Activated CD8-positive, alpha-beta memory T cell treated with anti-CD3 and anti-CD28 coated beads for 36 hours (primary cell): Measurements from ENCODE around the gene HSD11B1. TPM values are rescaled to one million over a fixed set of nuclear protein-coding genes. Genes with fewer than 3 reads are reported as not detected.

ENCODE experiments used
- CTCF ChIA-PET: fragments of 350-600 bp; sonication (Branson Sonifier 250); formaldehyde crosslinking; loops from one replicate; lab custom pipeline; 2021; ENCODE audit warnings: antibody characterized with exemption; lab: Charles Lee
- POLR2A ChIA-PET: fragments of 350-600 bp; sonication (Branson Sonifier 250); formaldehyde crosslinking; loops from one replicate; lab custom pipeline; 2021; ENCODE audit warnings: antibody characterized with exemption; lab: Charles Lee
- total RNA-seq, 2 experiments: library from RNA; stranded (reverse); gene quantifications; one replicate each; pipeline ENCODE4 v1.2.3, GENCODE V29; 2021

The HSD11B1 gene
- total RNA-seq, 2 experiments from 2014 or later = 1.3 to 1.7 TPM

DNA sequence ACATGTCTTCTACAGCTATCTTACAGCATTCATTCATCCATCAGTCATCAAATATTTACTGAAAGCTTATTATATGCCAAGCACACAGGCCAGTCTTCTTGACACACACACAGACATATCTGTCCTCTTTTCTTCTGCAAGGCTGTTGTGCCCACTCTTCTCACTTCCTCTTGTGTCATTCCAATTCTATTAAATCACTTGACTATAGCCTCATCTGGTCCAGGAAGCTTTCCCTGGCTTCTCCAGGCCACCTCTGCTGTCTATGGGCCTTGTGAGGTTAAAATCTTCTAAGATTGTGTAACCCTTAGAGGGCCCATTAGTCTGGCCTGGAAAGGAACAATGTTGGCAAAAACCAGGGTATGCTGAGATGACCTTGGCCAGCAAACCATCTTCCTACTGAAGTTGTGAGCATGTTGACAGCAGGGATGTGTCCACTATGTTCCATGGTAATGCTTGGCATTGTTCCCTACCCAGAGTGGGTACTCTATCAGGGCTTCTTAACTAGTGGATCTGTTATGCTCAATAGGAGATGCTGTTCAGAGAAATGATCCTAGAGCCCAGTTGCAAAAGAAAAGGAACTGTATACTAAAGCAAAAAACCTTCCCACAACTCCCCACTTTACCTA, 56.5 kb downstream of the HSD11B1 start:
- ChIA-PET CTCF (interaction anchor here (0.9 kb wide), 1 partner anchor 62 kb away, joined by 3 read pairs; no protein-coding TSS in a partner anchor), POLR2A (no interaction called here)

DNA sequence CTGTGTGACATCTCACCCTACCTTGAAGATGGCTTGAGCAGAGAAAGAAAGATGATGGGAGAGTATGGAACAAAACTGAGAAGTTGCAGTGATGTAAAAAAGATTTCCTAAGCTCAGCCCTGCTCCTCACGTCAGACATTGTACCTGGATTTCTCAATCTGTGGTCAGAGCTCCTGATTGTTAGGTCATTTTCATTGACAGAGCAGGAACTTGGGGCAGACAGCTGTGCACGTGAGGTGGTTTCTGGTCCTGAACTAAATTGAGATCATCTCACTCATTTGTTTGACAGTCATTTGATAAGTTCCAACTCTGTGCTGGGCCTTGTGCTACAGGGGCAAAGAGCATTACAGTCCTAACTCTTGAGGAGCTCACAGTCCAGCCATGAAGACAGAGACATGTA, 61.4 kb downstream of the HSD11B1 start:
- CTCF ChIA-PET = interaction anchor here (1.3 to 5.0 kb wide), 4 partner anchors 10 to 57 kb away, joined by 3 to 38 read pairs (median 12); partner anchors contain the start of genes C1orf74 and TRAF3IP3

DNA sequence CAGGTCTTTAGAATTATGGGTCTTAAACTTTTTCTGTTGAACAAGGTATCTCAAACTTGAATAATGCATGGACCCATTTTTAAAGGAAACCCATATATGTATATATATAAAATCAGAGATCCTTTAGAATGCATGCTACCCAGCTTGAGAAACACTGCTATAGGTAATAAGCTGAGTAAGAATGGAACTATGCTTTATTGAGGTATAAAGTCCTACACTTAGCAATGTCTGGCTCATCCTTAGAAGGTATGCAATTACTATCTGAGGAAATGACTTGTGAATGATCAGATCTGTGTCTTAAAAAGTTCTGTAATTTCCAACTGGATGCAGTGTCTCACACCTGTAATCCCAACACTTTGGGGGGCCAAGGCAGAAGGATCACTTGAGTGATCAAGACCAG, 62.5 kb downstream of the HSD11B1 start:
- ChIA-PET POLR2A (interaction anchor here (1.2 to 5.2 kb wide), 4 partner anchors 10 to 38 kb away, joined by 3 to 36 read pairs (median 16); partner anchors contain the start of genes C1orf74 and TRAF3IP3), CTCF (interaction anchor here (1.3 to 5.0 kb wide), 4 partner anchors 11 to 56 kb away, joined by 3 to 38 read pairs (median 12); partner anchors contain the start of genes C1orf74 and TRAF3IP3)

More for the DNA sequence above, 61.4 kb downstream of the HSD11B1 start:
- POLR2A ChIA-PET = interaction anchor here (1.0 to 5.2 kb wide), 3 partner anchors 10 to 18 kb away, joined by 6 to 22 read pairs (median 10); partner anchors contain the start of genes C1orf74 and TRAF3IP3

DNA sequence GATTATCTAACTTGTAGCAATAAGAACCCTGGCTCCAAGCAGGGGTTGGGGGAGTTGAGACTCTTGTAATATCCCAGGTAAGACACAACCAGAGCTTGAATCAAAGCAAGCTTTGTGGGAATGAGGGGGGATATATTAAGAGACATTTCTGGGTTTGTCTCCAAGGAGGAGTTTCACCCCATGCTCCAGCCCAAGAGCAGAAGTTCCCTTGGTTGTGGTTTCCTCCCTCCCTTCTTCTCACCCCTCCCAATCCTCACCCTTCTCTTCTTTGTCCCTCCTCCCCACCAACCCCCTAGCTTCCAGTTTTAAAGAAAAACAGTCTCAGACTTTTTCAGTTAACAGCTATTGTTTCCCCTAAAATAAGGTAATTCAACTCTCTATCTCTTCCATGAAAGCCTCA, 63.1 kb downstream of the HSD11B1 start:
- ChIA-PET CTCF (interaction anchor here (1.0 to 5.0 kb wide), 5 partner anchors 8 to 55 kb away, joined by 3 to 38 read pairs (median 10); partner anchors contain the start of gene TRAF3IP3), POLR2A (interaction anchor here (1.2 to 5.2 kb wide), 5 partner anchors 9 to 39 kb away, joined by 3 to 36 read pairs (median 20); partner anchors contain the start of genes C1orf74 and TRAF3IP3)

DNA sequence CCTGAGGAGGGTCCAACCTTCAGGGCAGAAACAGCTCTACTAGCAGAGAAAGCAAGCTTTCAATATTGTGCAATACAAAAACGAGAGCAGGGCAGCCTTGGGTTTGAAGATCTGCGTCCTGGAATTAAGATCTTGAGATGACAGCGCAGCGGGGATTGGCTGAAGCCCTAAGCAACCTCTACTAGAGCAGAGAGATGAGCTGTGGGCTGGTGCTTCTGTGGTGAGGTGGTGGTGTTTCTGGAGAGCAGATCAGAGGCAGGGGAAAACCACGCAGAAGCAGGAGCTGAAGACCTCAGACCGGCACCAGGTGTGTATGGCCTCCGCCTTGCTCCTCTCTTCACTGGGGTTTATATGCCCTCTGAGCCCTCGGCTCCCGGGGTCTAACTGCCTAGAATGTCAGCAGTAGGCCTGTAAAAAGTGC, 63.7 kb downstream of the HSD11B1 start:
- POLR2A ChIA-PET = interaction anchor here (0.7 to 5.2 kb wide), 7 partner anchors 9 to 40 kb away, joined by 3 to 36 read pairs (median 9); partner anchors contain the start of genes C1orf74 and TRAF3IP3
- CTCF ChIA-PET = interaction anchor here (1.0 to 5.0 kb wide), 5 partner anchors 9 to 55 kb away, joined by 3 to 38 read pairs (median 10); partner anchors contain the start of gene TRAF3IP3

DNA sequence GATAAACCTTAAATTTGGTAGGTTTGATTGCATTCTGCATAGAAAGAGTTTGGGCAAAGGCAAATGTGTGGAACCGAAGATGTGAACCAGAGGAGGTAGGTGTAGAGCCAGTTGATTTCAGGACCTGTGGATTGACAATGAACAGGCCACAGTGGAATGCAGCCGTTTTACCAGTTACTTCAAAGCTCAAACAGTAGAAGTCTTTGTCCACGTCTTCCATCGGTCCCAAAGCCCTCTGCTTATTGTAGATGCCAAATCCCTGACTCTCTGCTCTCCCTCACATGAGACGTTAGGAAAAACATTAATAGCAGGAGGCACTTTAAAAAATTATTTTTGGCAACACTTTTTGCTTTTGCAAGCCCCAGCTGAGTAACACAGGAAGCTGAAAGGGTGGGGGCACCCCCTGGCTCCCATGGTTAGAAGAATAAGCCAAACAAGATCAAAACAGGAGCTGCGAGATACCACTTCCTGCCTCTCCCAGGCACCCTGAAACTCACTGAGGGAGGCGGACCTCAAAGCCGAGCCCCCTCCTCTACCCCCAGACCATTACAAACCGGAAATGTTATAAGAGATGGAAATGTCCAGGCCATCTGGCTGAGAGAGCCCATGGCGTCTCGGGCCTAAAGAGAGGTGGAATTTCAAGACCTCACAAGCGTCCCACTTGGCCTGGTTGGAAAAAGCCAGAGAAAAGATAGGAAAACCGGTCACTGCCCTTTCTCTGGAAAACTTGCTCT, 64.7 kb downstream of the HSD11B1 start:
- CTCF ChIA-PET = interaction anchor here (1.0 to 5.0 kb wide), 6 partner anchors 9 to 572 kb away, joined by 3 to 38 read pairs (median 8); partner anchors contain the start of gene TRAF3IP3
- POLR2A ChIA-PET = interaction anchor here (0.7 to 5.2 kb wide), 6 partner anchors 9 to 26 kb away, joined by 3 to 36 read pairs (median 14); partner anchors contain the start of genes C1orf74 and TRAF3IP3

DNA sequence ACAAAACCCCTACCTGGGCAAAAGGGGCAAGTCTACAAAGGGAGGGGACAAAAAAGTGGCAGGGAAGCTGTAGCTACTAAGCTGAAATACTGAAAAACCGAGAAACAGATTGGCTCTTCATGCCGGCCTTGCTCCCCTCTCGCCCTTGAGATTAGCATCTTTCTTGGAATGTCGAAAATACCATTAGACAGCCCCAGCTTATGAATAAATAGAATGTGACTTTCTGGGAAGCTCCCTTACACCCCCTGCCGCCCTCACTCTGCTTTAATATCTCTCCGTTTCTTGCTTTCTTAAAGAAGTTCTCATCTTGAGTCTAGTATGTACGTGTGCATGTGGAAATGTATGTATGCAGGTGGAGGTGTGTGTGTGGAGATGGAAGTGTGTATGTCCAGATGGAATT, 65.3 kb downstream of the HSD11B1 start:
- ChIA-PET POLR2A (interaction anchor here (0.7 to 5.2 kb wide), 5 partner anchors 8 to 27 kb away, joined by 3 to 36 read pairs (median 20); partner anchors contain the start of genes C1orf74 and TRAF3IP3), CTCF (interaction anchor here (1.0 to 5.0 kb wide), 6 partner anchors 8 to 571 kb away, joined by 3 to 38 read pairs (median 8); partner anchors contain the start of gene TRAF3IP3)

DNA sequence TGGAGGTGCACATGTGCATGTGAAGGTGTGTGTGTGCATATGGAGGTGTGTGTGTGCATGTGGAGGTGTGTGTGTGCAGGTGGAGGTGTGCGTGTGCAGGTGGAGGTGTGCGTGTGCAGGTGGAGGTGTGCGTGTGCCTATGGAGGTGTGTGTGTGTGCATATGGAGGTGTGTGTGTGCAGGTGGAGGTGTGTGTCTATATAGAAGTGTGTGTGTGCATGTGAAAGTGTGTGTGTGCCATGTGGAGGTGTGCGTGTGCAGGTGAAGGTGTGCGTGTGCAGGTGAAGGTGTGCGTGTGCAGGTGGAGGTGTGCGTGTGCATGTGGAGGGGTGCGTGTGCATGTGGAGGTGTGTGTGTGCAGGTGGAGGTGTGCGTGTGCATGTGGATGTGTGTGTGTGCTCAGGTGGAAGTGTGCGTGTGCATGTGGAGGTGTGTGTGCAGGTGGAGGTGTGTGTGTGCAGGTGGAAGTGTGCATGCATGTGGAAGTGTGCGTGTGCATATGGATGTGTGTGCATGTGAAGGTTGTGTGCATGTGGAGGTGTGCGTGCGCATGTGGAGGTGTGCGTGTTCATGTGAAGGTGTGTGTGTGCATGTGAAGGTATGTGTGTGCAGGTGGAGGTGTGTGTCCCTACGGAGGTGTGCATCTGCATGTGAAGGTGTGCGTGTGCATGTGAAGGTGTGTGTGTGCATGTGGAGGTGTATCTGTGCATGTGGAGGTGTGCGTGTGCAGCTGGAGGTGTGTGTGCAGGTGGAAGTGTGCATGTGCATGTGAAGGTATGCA, 66.2 kb downstream of the HSD11B1 start:
- POLR2A ChIA-PET = interaction anchor here (5.2 kb wide), 1 partner anchor 13 kb away, joined by 22 read pairs; the partner anchor contains the start of gene C1orf74
- CTCF ChIA-PET = interaction anchor here (1.6 kb wide), 1 partner anchor 570 kb away, joined by 5 read pairs; no protein-coding TSS in a partner anchor

DNA sequence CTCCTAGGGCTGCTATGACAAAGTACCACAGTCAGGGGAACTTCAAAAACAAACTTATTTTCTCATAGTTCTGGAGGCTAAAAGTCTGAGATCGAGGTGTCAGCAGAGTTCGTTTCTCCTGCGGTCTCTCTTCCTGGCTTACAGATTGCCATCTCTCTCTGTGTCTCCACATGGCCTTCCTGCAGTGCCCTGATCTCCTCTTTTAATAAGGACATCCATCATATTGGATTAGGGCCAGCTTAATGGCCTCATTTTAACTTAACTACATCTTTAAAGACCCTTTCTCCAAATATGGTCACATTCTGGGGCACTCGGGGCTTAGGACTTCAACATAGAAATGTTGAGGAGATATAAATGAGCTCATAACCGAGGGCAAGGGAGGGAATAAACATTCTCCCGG, 67.5 kb downstream of the HSD11B1 start:
- CTCF ChIA-PET = interaction anchor here (1.3 kb wide), 1 partner anchor 12 kb away, joined by 3 read pairs; no protein-coding TSS in a partner anchor

DNA sequence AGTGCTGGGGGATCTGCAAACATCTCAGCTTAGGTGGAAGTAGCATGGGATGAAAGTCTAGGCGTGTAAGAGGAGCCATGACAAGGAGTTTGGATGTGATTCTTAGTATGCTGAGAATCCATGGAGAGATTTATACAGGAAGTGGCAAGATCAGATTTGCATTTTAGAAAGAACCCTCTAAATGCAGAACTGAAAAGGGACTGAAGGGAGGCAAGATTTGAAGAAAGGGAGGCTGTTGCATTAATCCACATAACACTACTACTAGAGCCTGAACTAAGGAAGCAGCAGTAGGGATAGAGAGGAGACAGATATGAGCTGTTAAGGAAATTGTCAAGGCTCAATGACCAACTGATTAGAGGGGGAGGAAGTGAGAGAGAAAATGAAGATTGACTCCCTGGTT, 69.9 kb downstream of the HSD11B1 start:
- ChIA-PET POLR2A (interaction anchor here (1.5 to 2.6 kb wide), 2 partner anchors 9 kb away, joined by 8 to 15 read pairs; partner anchors contain the start of gene C1orf74), CTCF (interaction anchor here (0.7 to 2.0 kb wide), 3 partner anchors 16 to 53 kb away, joined by 3 to 7 read pairs (median 3); partner anchors contain the start of gene UTP25)

More for the DNA sequence above, 67.5 kb downstream of the HSD11B1 start:
- POLR2A ChIA-PET = interaction anchor here (1.1 to 2.6 kb wide), 3 partner anchors 8 to 12 kb away, joined by 3 to 15 read pairs (median 3); partner anchors contain the start of gene C1orf74

DNA sequence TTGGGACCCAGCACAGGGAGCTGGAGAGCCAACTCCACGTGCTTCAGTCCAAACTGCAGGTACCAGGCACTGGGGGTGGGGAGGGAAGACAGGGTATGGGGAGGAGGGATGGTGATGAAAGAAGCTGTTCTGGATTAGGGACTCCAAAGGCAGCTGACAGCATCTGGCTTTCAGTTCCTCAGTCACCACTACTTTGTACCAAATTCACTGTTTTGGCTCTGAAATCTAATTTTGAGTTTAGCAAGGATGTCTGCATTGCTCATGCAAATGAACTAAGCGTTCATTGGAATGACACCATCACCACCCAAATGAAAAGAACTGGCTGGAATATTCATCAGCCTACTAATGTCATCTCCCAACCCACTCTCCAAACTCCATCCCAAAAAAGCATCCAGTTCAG, 71.0 kb downstream of the HSD11B1 start:
- CTCF ChIA-PET = no interaction called here
- POLR2A ChIA-PET = interaction anchor here (0.8 to 1.5 kb wide), 2 partner anchors 8 to 19 kb away, joined by 3 to 8 read pairs; partner anchors contain the start of gene C1orf74

DNA sequence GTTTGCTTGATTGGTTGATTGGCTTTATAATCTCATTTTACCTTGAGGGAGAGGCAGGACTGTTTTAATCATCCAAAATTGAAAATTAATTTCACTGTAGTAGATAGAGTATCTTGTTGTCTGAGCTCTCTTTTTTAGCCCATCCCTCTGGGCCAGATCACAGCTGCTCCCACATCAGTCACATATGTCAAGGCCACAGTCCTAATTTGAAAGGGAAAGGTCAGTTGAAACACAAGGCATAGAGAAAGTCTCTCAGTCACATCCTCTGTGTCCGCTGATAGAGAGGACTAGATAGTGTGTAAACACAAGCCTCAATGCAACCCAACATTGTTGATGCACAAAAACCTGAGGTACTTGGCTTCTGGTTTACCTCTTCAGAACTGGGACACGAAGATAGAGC, 72.9 kb downstream of the HSD11B1 start:
- CTCF ChIA-PET = no interaction called here
- POLR2A ChIA-PET = interaction anchor here (1.9 kb wide), 1 partner anchor 9 kb away, joined by 9 read pairs; no protein-coding TSS in a partner anchor

DNA sequence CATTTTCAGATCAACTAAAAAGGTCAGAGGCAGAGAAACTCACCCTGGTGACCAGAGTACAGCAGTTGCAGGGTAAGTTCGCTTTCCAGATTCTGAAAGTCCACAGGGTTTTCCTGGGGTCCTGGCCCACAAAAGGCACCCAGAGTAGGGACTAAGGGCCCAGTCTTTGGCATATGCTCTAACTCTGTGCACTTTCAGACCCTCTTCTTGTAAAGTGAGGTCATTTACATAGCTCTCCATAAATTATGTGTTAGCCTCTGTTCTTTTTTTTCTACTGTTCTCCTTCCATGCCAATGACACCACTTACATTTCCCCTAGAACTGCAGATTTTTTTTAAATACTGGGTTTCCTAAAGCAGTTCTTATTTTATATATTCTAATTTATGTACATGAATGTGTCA, 73.5 kb downstream of the HSD11B1 start:
- ChIA-PET POLR2A (interaction anchor here (1.9 kb wide), 1 partner anchor 9 kb away, joined by 9 read pairs; no protein-coding TSS in a partner anchor), CTCF (interaction anchor here (1.0 kb wide), 1 partner anchor 9 kb away, joined by 6 read pairs; no protein-coding TSS in a partner anchor)

DNA sequence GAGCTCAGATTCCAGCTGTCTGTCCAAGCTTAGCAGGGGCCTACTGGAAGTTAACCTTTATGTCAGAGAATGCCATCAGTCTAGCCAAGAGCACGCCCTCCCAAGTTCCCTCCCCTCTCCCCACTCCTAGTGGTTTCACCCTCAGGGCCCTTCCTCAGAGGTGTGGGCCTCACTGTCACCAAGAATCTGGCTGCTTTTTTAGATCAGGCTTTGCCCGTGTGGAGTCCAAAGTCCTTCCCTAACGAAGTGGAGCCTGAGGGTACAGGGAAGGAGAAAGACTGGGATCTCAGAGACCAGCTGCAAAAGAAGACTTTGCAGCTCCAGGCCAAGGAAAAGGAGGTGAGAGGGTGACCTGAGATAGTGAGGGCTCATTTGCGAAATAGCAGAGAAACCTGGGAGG, 75.6 kb downstream of the HSD11B1 start:
- POLR2A ChIA-PET = no interaction called here
- CTCF ChIA-PET = no interaction called here

DNA sequence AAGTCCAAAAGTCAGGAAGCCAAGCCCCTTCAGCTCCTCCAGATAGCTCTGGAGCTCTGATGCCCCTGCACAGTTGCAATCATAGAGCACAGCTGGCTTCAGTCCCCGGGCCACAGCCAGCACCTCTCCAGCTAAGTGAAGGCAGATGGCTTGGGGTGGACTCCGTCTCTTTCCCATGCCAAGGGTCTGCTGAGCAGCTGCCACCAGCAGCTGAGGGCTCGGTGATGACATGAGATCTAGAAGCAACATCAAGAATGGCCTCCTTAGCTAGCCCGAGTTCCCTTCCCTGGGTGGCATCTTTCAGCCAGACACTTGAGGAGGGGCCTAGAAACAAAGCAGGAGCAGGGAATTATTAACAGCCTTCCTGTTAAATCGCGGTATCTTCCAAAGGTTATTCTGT, 78.7 kb downstream of the HSD11B1 start:
- ChIA-PET POLR2A (interaction anchor here (0.6 to 3.0 kb wide), 7 partner anchors 8 to 45 kb away, joined by 3 to 22 read pairs (median 8); partner anchors contain the start of genes TRAF3IP3 and UTP25), CTCF (interaction anchor here (1.1 kb wide), 1 partner anchor 11 kb away, joined by 3 read pairs; no protein-coding TSS in a partner anchor)
